HUES6 (cell line): ENCODE measurements around the gene OGA.

ENCODE experiments used
- H3K27ac ChIP-seq: 2 replicates; pipeline ENCODE4 v1.7.0; 2013; ENCODE audit warnings: low read depth, mild to moderate bottlenecking, low read length, inconsistent platforms
- H3K27me3 ChIP-seq: 2 replicates; pipeline ENCODE4 v1.6.1; 2013; ENCODE audit warnings: low read length; ENCODE audit not compliant: control insufficient read depth, insufficient read depth
- H3K36me3 ChIP-seq: 2 replicates; pipeline ENCODE4 v1.6.1; 2013; ENCODE audit warnings: low read length; ENCODE audit not compliant: control insufficient read depth, insufficient read depth
- H3K4me1 ChIP-seq: 2 replicates; pipeline ENCODE4 v1.6.1; 2013; ENCODE audit warnings: low read length; ENCODE audit not compliant: control insufficient read depth, insufficient read depth
- H3K4me3 ChIP-seq: 2 replicates; pipeline ENCODE4 v1.5.1; 2013; ENCODE audit warnings: low read depth, low read length
- H3K9ac ChIP-seq: one replicate; pipeline ENCODE4 v1.6.1; 2013; ENCODE audit warnings: mild to moderate bottlenecking, low read length
- H3K9me3 ChIP-seq: 2 replicates; pipeline ENCODE4 v1.6.1; 2013; ENCODE audit warnings: low read depth, low read length; ENCODE audit not compliant: control insufficient read depth, insufficient read depth

Gene OGA

DNA sequence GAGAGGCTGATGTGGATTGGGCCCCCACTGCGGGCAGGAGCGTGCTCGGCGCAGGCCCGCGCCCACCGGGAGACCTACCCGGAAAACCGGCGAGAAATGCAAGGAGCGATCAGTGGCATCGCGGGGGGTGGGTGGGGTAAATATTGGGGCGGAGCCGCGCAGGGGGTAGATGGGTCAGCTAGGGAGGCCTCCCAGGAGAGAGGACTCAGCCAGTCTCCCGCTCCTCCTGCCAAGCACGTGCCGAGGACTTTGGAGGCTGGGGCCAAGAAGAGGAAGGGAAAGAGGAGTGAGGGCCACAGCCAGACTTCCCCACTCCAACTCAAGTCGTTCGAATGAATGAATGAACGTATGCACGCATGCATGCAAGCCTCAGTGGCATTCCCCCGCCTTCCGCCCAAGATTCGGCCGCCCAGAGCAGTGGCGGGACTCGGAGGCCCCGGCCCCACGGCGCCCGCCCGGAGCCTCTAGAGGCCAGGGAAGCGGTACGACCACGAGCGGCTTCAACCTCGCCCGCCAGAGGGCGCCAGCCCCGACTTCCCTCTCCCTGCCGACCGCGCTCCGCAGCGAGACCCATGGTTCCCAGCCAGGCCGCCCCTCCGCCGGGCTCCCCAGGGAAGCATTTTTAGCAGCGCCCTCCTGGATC is 38.6 kb downstream of the OGA start:
- Histone ChIP-seq H3K36me3 (peaks cover 10% of the 10 kb centered on the region), H3K4me1 (peaks cover 56% of the 10 kb centered on the region), H3K9ac (peak overlapping the region; percentile 80), H3K9me3 (no peaks in the 10 kb centered on the region), H3K4me3 (peak overlapping the region; percentile 58), H3K27ac (peak overlapping the region; percentile 88), H3K27me3 (peaks cover 41% of the 10 kb centered on the region)

DNA sequence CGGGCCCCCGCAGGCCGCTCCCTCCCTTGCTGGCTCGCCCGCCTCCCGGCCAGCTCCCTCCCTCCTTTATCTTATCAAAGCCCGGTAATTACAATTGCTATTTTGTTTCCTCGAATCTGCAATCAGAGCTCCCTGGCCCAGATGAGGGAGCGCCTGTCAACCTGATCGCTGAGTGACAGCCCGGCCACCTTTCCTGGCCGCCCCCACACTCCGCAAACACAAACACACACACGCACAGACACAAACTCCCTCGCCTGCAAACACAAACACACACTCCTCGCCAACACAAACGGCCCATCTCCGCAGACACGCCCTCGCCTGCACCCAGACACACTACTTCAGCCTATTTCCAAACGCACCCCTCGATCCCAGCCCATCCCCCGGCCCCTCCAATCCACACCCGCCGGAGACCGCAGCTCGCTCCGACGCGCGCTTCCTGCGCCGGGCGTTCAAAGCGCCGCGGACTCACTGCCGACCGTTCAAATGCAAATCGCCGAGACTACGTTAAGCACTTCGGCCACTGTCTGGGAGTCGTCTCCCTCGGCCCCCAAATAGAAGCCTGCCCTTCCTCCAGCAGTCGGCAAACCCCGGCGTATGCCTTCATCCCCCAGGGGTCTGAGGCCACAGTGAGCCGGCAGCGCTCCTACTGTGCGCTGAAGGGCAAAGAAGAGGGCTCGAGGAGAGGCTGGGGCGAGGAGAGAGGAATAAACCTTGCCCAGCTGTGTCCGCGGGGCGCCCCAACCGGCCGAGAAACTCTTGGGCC is 39.3 kb downstream of the OGA start:
- Histone ChIP-seq H3K27me3 (peaks cover 48% of the 10 kb centered on the region), H3K9me3 (no peaks in the 10 kb centered on the region), H3K9ac (peak overlapping the region; percentile 80), H3K4me1 (peaks cover 61% of the 10 kb centered on the region), H3K36me3 (0 out of 2 replicates have a peak, but pooled peaks cover 4% of the 10 kb centered on the region), H3K4me3 (peak overlapping the region; percentile 58), H3K27ac (peak overlapping the region; percentile 88)

DNA sequence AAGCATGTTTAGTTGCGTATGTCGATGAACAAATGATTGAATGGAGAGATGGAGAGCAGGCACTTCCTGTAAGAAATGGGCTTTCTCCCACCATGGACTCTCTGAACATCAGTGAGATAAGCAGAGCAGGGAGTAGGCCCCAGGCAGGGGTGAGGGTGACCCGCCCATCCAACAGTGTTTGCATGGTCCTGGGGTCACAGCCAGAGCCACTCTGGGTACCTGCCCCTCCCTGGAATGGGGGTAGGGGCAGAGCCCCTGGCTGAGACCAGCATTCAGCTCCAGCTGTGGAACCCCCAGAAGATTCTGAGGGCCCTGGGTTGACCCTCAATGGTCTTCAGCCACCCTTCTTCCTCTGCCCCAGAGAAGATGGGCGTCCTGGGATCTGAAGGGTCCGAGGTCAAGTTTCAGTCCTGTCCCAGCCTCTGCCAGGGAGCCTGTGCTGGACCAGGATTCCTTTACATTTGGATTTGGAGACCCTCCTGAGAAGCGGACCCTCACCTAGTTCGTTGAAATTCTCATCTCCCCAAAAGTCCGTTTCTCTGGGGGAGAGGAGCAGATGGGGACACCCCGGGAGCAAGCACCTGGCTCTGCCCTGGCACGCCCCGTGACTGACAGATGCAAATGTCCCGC is 40.0 kb downstream of the OGA start:
- Histone ChIP-seq H3K4me3 (peak overlapping the region; percentile 58), H3K4me1 (peaks cover 65% of the 10 kb centered on the region), H3K27ac (peak overlapping the region; percentile 88; the same call in 1 of the 2 replicates), H3K36me3 (0 out of 2 replicates have a peak, but pooled peaks cover 4% of the 10 kb centered on the region), H3K9me3 (no peaks in the 10 kb centered on the region), H3K27me3 (peaks cover 55% of the 10 kb centered on the region), H3K9ac (peak overlapping the region; percentile 80)

DNA sequence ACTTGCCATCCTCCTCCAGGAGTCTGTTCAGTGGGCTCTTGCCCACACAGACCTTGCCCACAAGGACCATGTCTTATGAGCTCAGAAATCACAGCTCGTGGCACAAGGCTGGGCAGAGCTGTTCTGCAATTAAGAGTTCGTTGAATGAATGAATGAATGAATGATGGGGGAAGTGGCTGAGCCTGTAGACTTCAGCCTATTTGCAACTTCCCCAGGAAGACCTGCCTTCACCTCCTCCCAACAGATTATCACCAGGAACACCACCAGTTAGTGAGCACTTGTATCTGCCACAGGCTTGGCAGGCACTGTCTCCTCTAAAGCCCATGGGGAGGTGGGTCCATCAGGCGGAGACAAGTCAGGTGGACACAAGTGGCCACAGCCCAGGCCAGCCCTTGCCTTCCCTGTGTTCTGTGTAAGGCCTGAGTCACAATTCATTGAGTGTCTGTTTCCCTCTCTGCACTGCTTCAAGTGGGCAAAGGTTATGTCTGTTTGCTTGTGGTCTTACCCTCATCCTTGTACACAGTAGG is 40.6 kb downstream of the OGA start:
- no peaks in the 10 kb centered on the region for H3K9me3 ChIP-seq
- H3K27me3 ChIP-seq: peaks cover 61% of the 10 kb centered on the region
- H3K27ac ChIP-seq: no peak overlapping the region
- peaks cover 70% of the 10 kb centered on the region for H3K4me1 ChIP-seq
- H3K9ac ChIP-seq: no peak overlapping the region
- 0 out of 2 replicates have a peak, but pooled peaks cover 4% of the 10 kb centered on the region for H3K36me3 ChIP-seq
- H3K4me3 ChIP-seq: peak overlapping the region; percentile 58; the same call in 1 of the 2 replicates

DNA sequence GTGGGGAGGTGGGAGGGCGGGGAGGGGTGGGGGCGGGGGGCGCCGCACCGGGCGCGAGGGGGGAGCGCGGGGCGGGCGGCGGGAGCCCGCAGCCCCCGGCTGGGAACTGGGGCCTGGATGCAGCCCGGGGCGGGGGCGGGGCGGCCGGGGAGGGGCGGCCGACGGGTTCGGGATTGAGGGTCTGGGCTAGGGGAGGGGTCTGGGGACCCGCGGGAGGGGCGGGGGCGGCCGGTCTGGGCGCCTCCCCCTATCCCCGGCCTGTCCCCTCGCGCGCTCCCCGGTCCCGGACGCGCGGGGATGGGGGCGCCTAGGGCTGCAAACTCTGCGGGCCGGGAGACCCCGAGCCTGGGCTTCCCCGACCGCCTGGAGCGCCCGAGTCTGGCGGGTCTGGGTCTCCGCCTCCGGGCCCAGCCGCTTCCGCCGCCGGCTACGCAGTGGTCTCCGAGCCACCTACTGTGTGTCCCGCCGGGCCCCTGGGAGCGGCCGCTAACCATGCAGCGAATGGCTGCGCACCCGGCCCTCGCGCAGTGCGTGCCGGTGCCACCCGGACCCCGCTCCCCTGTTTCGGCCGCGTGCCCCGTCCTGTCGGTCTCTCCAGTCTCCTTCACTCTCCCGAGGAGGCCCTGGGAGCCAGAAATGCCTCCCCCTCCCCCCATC is 42.0 kb downstream of the OGA start:
- Histone ChIP-seq H3K27ac (no peak overlapping the region), H3K36me3 (peaks cover 2% of the 10 kb centered on the region; the same call in 1 of the 2 replicates), H3K4me3 (peak overlapping the region; percentile 50), H3K9ac (peak overlapping the region; percentile 42), H3K27me3 (peaks cover 75% of the 10 kb centered on the region), H3K9me3 (no peaks in the 10 kb centered on the region), H3K4me1 (peaks cover 62% of the 10 kb centered on the region)

DNA sequence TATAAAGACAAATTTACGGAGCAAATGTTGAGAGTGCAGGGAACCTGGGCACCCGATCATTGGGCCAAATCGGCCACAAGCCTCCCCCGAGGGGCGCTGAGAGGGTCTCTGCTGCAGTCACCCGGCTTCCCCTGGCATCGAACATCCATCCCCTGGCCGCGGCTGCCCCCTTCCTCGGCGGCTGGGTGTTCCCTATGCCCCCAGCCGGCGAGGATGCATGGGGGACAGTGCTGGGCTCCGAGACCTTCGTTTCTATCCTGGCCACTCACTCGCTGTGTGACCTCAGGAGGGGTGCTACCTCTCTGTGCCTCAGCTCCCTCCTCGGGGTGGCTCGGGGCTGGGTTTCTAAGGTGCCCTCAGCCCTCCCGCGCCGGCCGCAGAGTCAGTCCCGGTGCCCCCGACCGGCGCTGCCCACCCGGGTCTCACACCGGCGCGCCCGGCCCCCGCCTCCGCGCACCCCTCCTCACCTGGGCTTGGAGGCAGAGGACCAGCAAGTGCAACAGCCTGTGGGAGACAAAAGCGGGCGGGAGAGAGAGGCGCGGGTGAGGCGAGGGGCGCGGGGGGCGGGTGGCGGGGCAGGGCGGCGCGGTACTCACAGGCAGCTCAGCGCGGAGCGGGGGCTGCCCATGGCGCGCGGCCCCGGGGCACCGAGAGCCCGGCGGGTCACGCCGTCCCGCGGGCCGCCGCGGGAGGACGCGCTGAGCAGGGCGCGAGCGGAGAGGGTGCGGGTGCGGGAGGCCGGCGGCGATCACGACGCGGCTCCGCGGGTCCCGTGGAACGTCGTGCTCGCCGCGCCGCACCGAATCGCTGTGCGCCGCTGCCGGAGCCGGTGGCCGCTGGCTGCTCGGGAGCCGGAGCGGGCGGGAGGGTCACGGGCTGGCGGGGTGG is 42.7 kb downstream of the OGA start, which contains the start of gene FGF8:
Gene FGF8 (minus strand): TSS at position 842 of the 888 bp plus-strand sequence. CDS start 214 bp downstream, at position 628.
- peak within 1 kb of the TSS; percentile 60 for H3K4me3 ChIP-seq
- peaks cover 5% of the 10 kb centered on the region; the same call in 1 of the 2 replicates for H3K36me3 ChIP-seq
- peaks cover 76% of the 10 kb centered on the region for H3K27me3 ChIP-seq
- H3K27ac ChIP-seq: no peak within 1 kb of the TSS
- H3K9me3 ChIP-seq: no peaks in the 10 kb centered on the region
- H3K4me1 ChIP-seq: peaks cover 54% of the 10 kb centered on the region
- peak within 1 kb of the TSS; percentile 80 for H3K9ac ChIP-seq

DNA sequence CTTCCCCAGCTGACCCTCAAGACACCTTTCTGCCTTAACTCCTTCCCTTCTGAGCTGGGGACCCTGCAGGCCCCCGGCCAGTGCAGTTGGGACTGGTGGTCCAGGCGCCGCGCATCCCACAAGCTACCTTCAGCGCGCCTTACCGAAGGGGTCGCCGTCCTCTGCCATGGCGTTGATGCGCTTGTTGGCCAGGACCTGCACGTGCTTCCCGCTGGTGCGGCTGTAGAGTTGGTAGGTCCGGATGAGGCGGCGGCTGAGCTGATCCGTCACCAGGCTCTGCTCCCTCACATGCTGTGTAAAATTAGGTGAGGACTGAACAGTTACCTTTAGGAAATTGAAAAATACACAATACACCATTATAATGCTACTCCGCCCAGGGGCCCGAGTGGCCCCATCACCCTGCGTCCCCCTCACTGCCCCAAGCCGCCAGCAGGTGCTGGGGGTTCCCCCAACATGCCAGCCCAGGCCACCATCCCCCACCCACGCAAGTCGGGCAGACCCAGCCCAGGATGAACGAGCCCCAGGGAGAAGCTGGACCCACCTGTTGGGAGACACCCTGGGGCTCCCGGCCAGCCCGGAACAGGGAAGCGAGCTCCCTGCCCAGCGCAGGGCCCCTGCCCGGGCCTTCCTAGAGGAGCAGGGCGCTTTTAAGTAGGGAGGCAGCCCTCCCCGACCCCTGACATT is 43.5 kb downstream of the OGA start:
- Histone ChIP-seq H3K9me3 (no peaks in the 10 kb centered on the region), H3K4me1 (peaks cover 51% of the 10 kb centered on the region), H3K27ac (no peak overlapping the region), H3K9ac (peak overlapping the region; percentile 80), H3K27me3 (peaks cover 76% of the 10 kb centered on the region), H3K4me3 (peak overlapping the region; percentile 60), H3K36me3 (peaks cover 10% of the 10 kb centered on the region; the same call in 1 of the 2 replicates)

DNA sequence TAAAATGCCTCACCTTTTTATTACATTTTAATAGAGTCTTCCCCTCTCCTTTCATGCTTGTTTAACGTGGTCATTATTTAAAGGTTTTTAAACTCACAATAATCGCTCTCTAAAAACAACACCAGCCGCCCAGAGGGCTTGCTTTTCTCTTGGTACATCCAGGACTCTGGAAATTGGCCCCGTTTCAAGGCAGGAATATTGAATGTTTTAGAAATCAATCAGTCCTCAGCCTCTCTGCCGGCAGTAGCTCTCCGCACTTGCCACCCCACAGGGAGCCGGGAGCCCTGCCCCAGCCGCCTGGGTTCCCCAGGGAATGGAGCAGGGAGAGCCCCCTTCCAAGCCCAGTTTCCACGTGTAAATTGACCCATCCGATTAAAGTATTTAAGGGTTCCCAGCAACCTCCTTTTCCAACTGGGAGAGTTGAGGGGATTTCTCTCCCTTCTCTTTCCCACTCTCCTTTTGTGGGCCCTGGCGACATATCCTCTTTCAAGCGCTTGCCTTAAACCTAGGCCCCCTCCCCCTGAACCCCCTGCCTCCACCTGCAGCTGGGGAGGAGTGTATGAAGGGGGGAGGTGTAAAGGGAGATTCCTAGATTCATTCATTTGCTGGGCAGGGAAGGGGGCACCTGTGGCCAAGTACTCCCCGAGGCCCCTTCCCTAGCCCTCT is 44.2 kb downstream of the OGA start:
- Histone ChIP-seq H3K9me3 (no peaks in the 10 kb centered on the region), H3K4me3 (peak overlapping the region; percentile 60), H3K27me3 (peaks cover 73% of the 10 kb centered on the region), H3K27ac (no peak overlapping the region), H3K9ac (no peak overlapping the region), H3K4me1 (peaks cover 52% of the 10 kb centered on the region), H3K36me3 (peaks cover 14% of the 10 kb centered on the region; the same call in 1 of the 2 replicates)
